Stimulated activated CD8-positive, alpha-beta memory T cell treated with anti-CD3 and anti-CD28 coated beads, Interleukin-4, amount 100 ng/mL, for 48 hours (primary cell): ENCODE data around the gene SCAMP4.

ENCODE experiments used
- DNase-seq: peaks from one replicate; pipeline ENCODE4 v3.0.0-alpha.2; 2020

SCAMP4 gene

GRCh38 chr19:1905110-1905862, at the start of gene SCAMP4, which contains the start of gene ADAT3:
TSS of gene SCAMP4 (plus strand) at chr19:1905399. CDS start at chr19:1915020, 9,621 bp downstream.
TSS of gene ADAT3 (plus strand) at chr19:1905399. CDS start at chr19:1912048, 6,649 bp downstream.
- DNase-seq: peak; percentile 98

GRCh38 chr19:1855828-1856255, 49.4 kb upstream of the SCAMP4 start:
- peak; percentile 58 for DNase-seq

GRCh38 chr19:1856345-1856697, 48.9 kb upstream of the SCAMP4 start:
- DNase-seq: no peak

- DNase-seq: peak; percentile 76
Measured at GRCh38 chr19:1856698-1857603, 48.2 kb upstream of the SCAMP4 start.

GRCh38 chr19:1857648-1858326, 47.4 kb upstream of the SCAMP4 start:
- DNase-seq: no peak

GRCh38 chr19:1858412-1859081, 46.7 kb upstream of the SCAMP4 start:
- no peak for DNase-seq

GRCh38 chr19:1859331-1859781, 45.8 kb upstream of the SCAMP4 start:
- no peak for DNase-seq

GRCh38 chr19:1860042-1860775, 45.0 kb upstream of the SCAMP4 start:
- no peak for DNase-seq

- no peak for DNase-seq
Measured at GRCh38 chr19:1860821-1861598, 44.2 kb upstream of the SCAMP4 start.

GRCh38 chr19:1861599-1862031, 43.6 kb upstream of the SCAMP4 start:
- DNase-seq: no peak

- DNase-seq: no peak
Measured at GRCh38 chr19:1862068-1862423, 43.2 kb upstream of the SCAMP4 start.

- peak; percentile 73 for DNase-seq
Measured at GRCh38 chr19:1862424-1863327, 42.5 kb upstream of the SCAMP4 start.

- no peak for DNase-seq
Measured at GRCh38 chr19:1863328-1863637, 41.9 kb upstream of the SCAMP4 start, which contains the start of gene KLF16. TSS of gene KLF16 (minus strand) at chr19:1863579. CDS start at chr19:1863497, 82 bp downstream.

- DNase-seq: peak; percentile 93
Measured at GRCh38 chr19:1863638-1864479, 41.3 kb upstream of the SCAMP4 start.

- DNase-seq: peak; percentile 80
Measured at GRCh38 chr19:1864480-1865171, 40.6 kb upstream of the SCAMP4 start.

- DNase-seq: no peak
Measured at GRCh38 chr19:1865172-1866010, 39.8 kb upstream of the SCAMP4 start.

GRCh38 chr19:1866693-1867348, 38.4 kb upstream of the SCAMP4 start:
- DNase-seq: no peak
